ENCODE data around the gene C9.
"Not testable (repeated sequence)": the region's sequence is repeated elsewhere in the genome, so short reads cannot be mapped to it uniquely, and the experiment has no call there.

Gene C9

DNA sequence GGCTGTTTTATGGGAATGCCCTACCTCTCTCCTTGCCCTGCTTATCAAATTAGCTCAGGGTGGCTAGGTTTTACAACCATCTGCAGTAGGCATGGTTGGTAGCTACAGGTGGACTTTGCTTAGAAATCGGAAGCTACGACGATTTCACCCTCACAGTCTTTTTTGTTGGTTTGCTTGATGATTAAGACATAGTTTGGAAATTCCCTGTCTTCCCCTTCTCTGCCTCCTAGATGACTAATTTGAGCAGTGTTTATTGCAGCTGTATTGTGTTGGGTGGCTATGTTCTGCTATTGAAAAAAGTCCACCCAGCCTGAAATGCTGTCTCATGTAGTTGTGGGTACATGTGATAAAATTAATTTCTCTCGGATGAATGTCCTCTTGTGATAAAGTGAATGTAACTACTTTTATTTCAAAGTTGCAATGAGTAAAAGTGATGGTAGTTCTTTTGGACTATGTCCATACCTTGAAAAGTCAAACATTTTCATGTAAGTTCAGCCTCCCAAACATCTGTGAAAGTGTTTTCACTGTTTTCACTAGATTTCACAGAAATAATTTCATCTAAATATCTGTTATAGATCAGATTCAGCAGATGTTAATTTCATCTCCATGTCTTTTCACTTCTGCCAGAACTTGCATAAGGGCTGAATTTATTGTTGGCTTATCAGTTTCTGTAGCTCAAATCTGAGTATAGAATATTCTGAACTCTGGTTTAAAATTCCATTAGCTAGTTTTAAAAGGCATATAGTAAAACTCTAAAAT, 107.6 kb downstream of the C9 start:
- DNase-seq = peak; percentile 87

- DNase-seq = no peak
Measured at GRCh38 chr5:39255406-39255805, 108.9 kb downstream of the C9 start.

DNA sequence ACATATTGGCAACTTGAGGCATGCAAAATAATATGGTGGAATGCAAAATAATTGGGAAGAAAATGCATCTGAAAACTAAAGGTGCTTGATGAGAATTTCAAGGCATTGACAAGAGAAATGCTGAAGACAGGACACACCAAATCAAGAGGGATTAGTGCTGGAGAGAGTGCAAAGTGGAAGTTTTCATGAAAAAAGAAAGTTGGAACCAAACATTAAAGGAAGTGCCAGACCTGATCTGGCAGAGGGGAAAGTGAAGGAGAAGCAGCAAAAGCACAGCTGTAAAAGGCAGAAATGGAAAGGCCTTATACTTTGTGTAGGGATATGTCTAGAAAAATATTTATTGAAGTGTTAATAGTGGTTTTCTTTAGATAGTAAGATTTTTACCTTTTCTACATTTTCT, 109.6 kb downstream of the C9 start:
- no peak for DNase-seq

GRCh38 chr5:39253196-39253595, 111.1 kb downstream of the C9 start:
- no peak for DNase-seq

DNA sequence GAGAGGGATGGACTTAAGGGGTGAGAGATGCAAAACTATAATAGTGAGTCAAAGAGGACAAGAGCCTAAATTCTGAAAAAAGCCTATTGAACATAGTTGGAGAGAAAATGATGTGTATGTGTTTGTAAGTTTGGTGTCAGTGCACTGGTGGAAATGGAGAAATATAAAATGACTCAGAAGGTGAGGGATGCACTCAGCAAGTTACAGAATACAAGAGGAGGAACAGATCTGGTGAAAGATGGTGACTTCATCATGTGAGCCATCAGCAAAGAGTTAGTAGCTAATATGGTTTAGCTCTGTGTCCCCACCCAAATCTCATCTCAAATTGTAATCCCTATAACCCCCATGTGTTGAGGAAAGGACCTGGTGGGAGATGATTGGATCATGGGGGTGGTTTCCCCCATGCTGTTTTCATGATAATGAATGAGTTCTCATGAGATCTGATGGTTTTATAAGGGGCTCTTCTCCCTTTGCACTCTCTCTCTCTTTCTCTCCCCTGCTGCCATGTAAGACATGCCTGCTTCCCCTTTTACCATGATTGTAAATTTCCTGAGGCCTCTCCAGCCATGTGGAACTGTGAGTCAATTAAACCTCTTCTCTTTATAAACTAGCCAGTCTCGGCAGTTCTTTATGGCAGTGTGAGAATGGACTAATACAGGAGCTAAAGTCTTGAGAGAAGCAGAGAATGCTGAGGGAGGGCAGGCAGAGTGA, 114.6 kb downstream of the C9 start:
- DNase-seq = no peak

- DNase-seq = no peak
Measured at GRCh38 chr5:39249069-39249468, 115.2 kb downstream of the C9 start.

DNA sequence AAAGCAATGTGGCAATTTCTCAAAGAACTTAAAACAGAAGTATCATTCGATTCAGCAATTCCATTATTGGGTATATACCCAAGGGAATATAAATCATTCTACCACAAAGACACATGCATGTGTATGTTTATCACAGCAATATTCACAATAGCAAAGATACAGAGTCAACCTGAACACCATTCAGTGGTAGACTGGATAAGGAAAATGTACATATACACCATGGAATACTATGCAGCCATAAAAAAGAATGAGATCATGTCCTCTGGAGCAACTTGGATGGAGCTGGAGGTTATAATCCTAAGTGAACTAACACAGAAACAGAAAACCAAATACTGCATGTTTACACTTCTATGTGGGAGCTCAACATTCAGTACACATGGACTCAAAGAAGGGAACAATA, 123.5 kb downstream of the C9 start:
- no peak for DNase-seq

DNA sequence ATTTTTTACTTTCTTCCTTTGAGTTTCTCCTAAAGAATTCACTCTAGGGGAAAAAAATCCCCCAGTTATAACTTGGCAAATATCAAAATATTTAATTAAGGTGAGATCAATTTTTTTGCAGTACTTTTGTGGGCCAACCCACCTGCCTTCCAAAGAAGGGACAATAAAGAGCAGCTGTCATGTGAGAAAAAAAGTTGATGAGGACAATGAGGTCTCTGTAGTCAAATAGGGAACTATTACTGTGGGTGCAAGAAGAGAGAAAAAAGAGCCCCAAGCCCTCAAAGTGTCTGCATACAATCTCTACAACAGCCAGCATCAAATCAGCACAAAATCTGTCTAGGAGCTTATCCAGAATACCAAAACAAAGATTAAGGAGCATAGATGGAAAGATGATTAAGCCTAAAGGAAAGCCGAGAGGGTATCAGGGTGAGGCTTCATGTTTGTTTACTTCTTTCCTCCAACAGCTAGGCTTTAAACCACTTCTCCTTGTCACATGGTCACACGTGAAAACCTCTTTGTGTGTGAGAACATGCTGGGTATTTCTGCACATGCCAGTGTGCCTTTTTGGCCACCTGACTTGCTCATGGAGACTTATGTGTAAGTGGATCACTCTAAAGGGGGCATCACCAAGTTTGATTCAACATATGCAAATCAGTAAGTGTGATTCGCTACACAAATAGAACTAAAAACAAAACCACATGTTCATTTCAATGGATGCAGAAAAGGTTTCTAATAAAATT, 125.8 kb downstream of the C9 start:
- DNase-seq = no peak

DNA sequence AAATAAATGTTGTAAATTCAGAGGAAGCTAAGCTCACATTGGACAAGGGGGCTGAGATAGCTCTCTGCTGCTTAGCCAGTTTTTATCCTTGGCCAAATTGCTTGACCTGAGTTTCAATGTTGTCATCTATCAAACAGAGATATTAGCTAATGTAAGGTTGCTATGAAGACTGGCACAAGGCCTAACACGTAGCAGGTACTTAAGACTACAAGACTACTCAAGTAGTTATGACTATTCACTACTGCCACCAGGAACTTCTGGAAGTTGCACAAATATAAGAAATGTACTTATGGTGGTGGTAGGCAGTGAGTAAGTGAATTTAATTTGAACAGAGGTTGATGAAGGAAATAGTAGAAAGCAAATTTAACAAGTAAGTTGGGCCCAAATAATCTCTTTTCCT, 127.6 kb downstream of the C9 start:
- no peak for DNase-seq

DNA sequence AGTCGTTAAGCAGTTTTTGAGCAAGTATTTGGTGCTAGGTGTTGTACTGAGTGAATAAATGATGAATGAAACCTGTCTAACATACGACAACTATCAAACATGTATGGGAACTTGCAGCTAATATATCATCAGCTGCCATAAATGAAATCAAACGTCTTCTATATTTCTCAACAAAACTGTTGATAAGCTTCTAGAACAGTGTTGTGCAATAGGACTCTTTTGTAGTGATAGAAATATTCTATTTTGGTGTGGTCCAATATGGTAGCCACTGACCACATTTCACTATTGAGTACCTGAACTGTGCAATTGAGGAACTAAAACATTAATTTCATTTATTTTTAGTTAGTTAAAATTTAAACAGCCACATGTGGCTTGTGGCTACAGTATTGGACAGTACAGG, 128.6 kb downstream of the C9 start:
- no peak for DNase-seq

DNA sequence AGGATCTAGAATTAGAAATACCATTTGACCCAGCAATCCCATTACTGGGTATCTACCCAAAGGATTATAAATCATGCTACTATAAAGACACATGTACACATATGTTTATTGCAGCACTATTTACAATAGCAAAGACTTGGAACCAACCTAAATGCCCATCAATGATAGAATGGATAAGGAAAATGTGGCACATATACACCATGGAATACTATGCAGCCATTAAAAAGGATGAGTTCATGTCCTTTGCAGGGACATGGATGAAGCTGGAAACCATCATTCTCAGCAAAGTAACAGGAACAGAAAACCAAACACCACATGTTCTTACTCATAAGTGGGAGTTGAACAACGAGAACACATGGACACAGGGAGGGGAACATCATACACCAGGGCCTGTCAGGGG, 129.8 kb downstream of the C9 start:
- DNase-seq = not testable (repeated sequence)
